Measurements from ENCODE around the gene SF3B6. TPM values are rescaled to one million over a fixed set of nuclear protein-coding genes. Genes with fewer than 3 reads are reported as not detected.

Gene SF3B6
- total RNA-seq, 1 donor from 2014 or later: 93.9 TPM

- TF ChIP-seq CTCF (IDR thresholded peaks at IDR 0.05; ENCODE audit: unreplicated experiment): no peak
- Mint-ChIP-seq H3K4me1 (peaks cover 17% of the 10 kb centered on the region), H3K27me3 (ENCODE audit: low read depth) (no peaks in the 10 kb centered on the region), H3K9me3 (no peaks in the 10 kb centered on the region), H3K36me3 (peaks cover 15% of the 10 kb centered on the region), H3K4me3 (no peak overlapping the region), H3K27ac (no peak overlapping the region)
- no peak for DNase-seq (ENCODE audit: low spot score in 2 of 2, unreplicated experiment in 2 of 2)
Measured at GRCh38 chr2:24087032-24087431, 10.9 kb upstream of the SF3B6 start.

- Mint-ChIP-seq H3K4me1 (peaks cover 17% of the 10 kb centered on the region), H3K27me3 (ENCODE audit: low read depth) (no peaks in the 10 kb centered on the region), H3K27ac (no peak overlapping the region), H3K9me3 (no peaks in the 10 kb centered on the region), H3K4me3 (no peak overlapping the region), H3K36me3 (peaks cover 18% of the 10 kb centered on the region)
- no peak for DNase-seq (ENCODE audit: low spot score in 2 of 2, unreplicated experiment in 2 of 2)
- no peak for TF ChIP-seq CTCF (IDR thresholded peaks at IDR 0.05; ENCODE audit: unreplicated experiment)
Measured at GRCh38 chr2:24086241-24086640, 10.1 kb upstream of the SF3B6 start.

- no peaks in the 10 kb centered on the region for H3K9me3 Mint-ChIP-seq
- peak overlapping the region; percentile 94 for H3K27ac Mint-ChIP-seq
- H3K4me3 Mint-ChIP-seq: peak overlapping the region; percentile 93
- peaks cover 20% of the 10 kb centered on the region for H3K36me3 Mint-ChIP-seq
- peaks cover 17% of the 10 kb centered on the region for H3K4me1 Mint-ChIP-seq
- DNase-seq (ENCODE audit: low spot score in 2 of 2, unreplicated experiment in 2 of 2): no peak
- H3K27me3 Mint-ChIP-seq (ENCODE audit: low read depth): no peaks in the 10 kb centered on the region
- no peak for TF ChIP-seq CTCF (IDR thresholded peaks at IDR 0.05; ENCODE audit: unreplicated experiment)
Measured at GRCh38 chr2:24085200-24085489, 9.0 kb upstream of the SF3B6 start.

GRCh38 chr2:24084386-24085199 is 8.5 kb upstream of the SF3B6 start, which contains the start of gene TP53I3:
Gene TP53I3 (minus strand): TSS chr2:24084834. CDS start chr2:24084326, 508 bp downstream.
- Mint-ChIP-seq H3K36me3 (peaks cover 20% of the 10 kb centered on the region), H3K9me3 (no peaks in the 10 kb centered on the region), H3K27me3 (ENCODE audit: low read depth) (no peaks in the 10 kb centered on the region), H3K4me3 (peak within 1 kb of the TSS; percentile 93), H3K4me1 (peaks cover 17% of the 10 kb centered on the region), H3K27ac (peak within 1 kb of the TSS; percentile 97)
- DNase-seq (ENCODE audit: low spot score in 2 of 2, unreplicated experiment in 2 of 2): peak; percentile 83 to 97
- peak; percentile 98 for TF ChIP-seq CTCF (IDR thresholded peaks at IDR 0.05; ENCODE audit: unreplicated experiment)

GRCh38 chr2:24083567-24084385 is 7.7 kb upstream of the SF3B6 start:
- Mint-ChIP-seq H3K27ac (peak overlapping the region; percentile 97), H3K36me3 (peaks cover 16% of the 10 kb centered on the region), H3K27me3 (ENCODE audit: low read depth) (no peaks in the 10 kb centered on the region), H3K4me3 (peak overlapping the region; percentile 93), H3K9me3 (no peaks in the 10 kb centered on the region), H3K4me1 (peaks cover 17% of the 10 kb centered on the region)
- TF ChIP-seq CTCF (IDR thresholded peaks at IDR 0.05; ENCODE audit: unreplicated experiment): no peak
- DNase-seq (ENCODE audit: low spot score in 2 of 2, unreplicated experiment in 2 of 2): peak in 1 of 2 experiments; percentile 34

All from mesothelial cell of epicardium (in vitro differentiated cells).